Fibroblast of lung (primary cell): ENCODE data around the gene USP6NL.

Experiments used
- EZH2 ChIP-seq: IDR thresholded peaks from 2 replicates; pipeline ENCODE4 v1.5.1; 2012; ENCODE audit warnings: low read length, control low read depth, mild to moderate bottlenecking; ENCODE audit errors: missing control alignments
- TF ChIP-seq, protein P1 (sequence below), 2 donors: IDR thresholded peaks in 1 of 2; conservative IDR thresholded peaks in 1 of 2; 1 replicate in 1 of 2; 2 replicates in 1 of 2; pipeline ENCODE4 v1.5.1; 2011 to 2012; ENCODE audit warnings: low read length in 2 of 2, control low read depth in 1 of 2, inconsistent platforms in 1 of 2, low read depth in 1 of 2, mild to moderate bottlenecking in 1 of 2

DNA sequence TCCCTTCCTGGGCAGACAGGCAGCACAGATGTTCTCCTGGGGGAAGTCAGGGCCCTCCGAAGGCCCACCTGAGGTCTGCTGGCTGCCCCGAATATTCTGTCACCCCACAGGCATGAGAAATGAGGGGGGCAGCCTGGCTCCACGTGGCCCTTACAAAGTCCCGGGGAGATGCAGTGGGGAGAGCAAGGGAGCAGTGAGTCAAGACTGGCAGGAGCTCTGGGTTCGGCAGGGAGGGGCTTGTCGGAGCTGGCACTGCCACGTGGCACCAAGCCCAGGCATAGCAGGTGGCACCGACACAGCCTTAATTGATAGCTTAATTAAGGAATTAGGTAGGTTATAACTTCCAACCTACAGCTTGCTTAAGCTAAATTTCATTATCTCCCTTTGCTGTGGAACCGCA, 163.9 kb downstream of the USP6NL start:
- TF ChIP-seq, protein P1, sequence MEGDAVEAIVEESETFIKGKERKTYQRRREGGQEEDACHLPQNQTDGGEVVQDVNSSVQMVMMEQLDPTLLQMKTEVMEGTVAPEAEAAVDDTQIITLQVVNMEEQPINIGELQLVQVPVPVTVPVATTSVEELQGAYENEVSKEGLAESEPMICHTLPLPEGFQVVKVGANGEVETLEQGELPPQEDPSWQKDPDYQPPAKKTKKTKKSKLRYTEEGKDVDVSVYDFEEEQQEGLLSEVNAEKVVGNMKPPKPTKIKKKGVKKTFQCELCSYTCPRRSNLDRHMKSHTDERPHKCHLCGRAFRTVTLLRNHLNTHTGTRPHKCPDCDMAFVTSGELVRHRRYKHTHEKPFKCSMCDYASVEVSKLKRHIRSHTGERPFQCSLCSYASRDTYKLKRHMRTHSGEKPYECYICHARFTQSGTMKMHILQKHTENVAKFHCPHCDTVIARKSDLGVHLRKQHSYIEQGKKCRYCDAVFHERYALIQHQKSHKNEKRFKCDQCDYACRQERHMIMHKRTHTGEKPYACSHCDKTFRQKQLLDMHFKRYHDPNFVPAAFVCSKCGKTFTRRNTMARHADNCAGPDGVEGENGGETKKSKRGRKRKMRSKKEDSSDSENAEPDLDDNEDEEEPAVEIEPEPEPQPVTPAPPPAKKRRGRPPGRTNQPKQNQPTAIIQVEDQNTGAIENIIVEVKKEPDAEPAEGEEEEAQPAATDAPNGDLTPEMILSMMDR (conservative IDR thresholded peaks at IDR 0.05 in 1 of 2, IDR thresholded peaks at IDR 0.05 in 1 of 2; ENCODE audit: low read depth in 1 of 2, low read length in 2 of 2): no peak
- no peak for TF ChIP-seq EZH2
